ENCODE results near the gene CFDP1.

Gene CFDP1

DNA sequence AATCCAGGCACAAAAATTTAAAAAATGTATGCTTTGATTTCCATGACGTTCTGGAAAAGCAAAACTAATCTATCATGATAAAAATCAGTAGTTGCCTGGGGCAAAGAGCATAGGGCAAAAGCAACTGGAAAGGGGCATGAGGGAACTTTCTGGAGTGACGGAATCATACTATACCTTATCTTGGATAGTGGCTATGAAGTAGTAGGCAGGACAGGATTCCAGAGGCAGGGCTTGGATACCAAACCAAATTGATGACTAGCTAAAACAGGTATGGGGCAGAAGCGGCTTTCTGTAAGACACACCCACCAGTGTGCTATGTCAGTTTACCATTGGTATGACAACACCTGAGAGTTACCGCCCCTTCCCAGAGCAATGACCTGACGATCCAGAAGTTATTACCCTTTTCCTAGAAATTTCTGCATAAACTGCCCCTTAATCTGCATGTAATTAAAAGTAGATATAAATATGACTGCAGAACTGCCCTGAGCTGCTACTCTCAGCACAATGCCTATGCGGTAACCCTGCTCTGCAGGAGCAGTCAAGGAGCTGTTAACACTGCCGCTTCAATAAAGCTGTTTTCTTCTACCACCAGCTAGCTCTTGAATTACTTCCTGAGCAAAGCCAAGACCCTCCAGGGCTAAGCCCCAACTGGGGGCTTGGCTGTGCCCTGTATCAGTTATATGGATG is 56.7 kb downstream of the CFDP1 start:
- DNase-seq (ENCODE audit: low spot score): peak; percentile 68
- ChIA-PET CTCF (interaction anchor here (0.7 to 1.6 kb wide), 2 partner anchors 143 to 198 kb away, joined by 4 to 5 read pairs; no protein-coding TSS in a partner anchor), POLR2A (ENCODE audit: low non-redundant PET) (no interaction called here)
- no peak for TF ChIP-seq CTCF (conservative IDR thresholded peaks at IDR 0.05; ENCODE audit: low read depth)
- peak overlapping the region; percentile 71 for H3K27ac ChIP-seq

GRCh38 chr16:75374388-75374787 is 58.9 kb downstream of the CFDP1 start:
- CTCF ChIA-PET: interaction anchor here (0.5 kb wide), 1 partner anchor 141 kb away, joined by 3 read pairs; no protein-coding TSS in a partner anchor
- H3K27ac ChIP-seq: no peak overlapping the region
- POLR2A ChIA-PET (ENCODE audit: low non-redundant PET): no interaction called here
- no peak for DNase-seq (ENCODE audit: low spot score)
- TF ChIP-seq CTCF (conservative IDR thresholded peaks at IDR 0.05; ENCODE audit: low read depth): no peak

DNA sequence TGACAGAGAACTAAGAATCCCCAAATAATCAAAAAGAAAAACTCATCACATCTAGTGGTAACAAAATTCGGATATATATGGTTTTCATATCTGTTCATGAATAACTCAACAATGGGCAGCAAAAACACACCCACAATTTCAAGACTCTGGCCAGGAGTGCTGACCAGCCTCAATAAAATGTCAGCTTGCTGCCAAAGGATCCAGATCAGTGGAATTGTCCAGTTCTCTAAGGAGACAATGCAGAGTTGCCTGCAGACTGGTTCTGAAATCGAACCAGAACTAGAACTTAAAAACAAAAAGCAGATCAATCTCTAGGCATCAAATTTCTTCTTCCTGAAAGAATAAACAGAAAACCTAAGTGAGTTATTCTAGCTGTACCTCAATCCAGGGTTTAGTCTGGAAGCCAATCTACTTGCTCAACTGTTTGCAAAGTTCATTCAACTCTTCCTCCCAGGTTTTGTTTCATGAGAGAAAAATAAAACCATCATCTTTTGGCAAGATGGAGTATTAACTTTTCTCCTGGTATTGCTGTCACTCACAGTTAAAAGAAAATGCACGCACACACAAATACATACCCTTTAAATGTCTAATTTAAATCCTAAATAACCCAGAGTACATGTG is 61.0 kb downstream of the CFDP1 start:
- no peak for DNase-seq (ENCODE audit: low spot score)
- H3K27ac ChIP-seq: no peak overlapping the region
- no peak for TF ChIP-seq CTCF (conservative IDR thresholded peaks at IDR 0.05; ENCODE audit: low read depth)
- CTCF ChIA-PET: no interaction called here
- POLR2A ChIA-PET (ENCODE audit: low non-redundant PET): no interaction called here

GRCh38 chr16:75371171-75371570 is 62.1 kb downstream of the CFDP1 start:
- POLR2A ChIA-PET (ENCODE audit: low non-redundant PET): no interaction called here
- TF ChIP-seq CTCF (conservative IDR thresholded peaks at IDR 0.05; ENCODE audit: low read depth): no peak
- CTCF ChIA-PET: interaction anchor here (1.2 kb wide), 1 partner anchor 20 kb away, joined by 3 read pairs; no protein-coding TSS in a partner anchor
- no peak overlapping the region for H3K27ac ChIP-seq
- no peak for DNase-seq (ENCODE audit: low spot score)

- no peak for DNase-seq (ENCODE audit: low spot score)
- no peak for TF ChIP-seq CTCF (conservative IDR thresholded peaks at IDR 0.05; ENCODE audit: low read depth)
- H3K27ac ChIP-seq: no peak overlapping the region
- CTCF ChIA-PET: interaction anchor here (0.6 to 0.8 kb wide), 2 partner anchors 23 to 169 kb away, joined by 3 read pairs; no protein-coding TSS in a partner anchor
- POLR2A ChIA-PET (ENCODE audit: low non-redundant PET): no interaction called here
Measured at GRCh38 chr16:75364286-75364791, 69.0 kb downstream of the CFDP1 start.

GRCh38 chr16:75362846-75363245 is 70.5 kb downstream of the CFDP1 start:
- CTCF ChIA-PET: interaction anchor here (1.3 kb wide), 1 partner anchor 163 kb away, joined by 4 read pairs; no protein-coding TSS in a partner anchor
- no peak overlapping the region for H3K27ac ChIP-seq
- no peak for DNase-seq (ENCODE audit: low spot score)
- no peak for TF ChIP-seq CTCF (conservative IDR thresholded peaks at IDR 0.05; ENCODE audit: low read depth)
- POLR2A ChIA-PET (ENCODE audit: low non-redundant PET): no interaction called here
